Measurements from ENCODE around the gene CORO2B. TPM values are rescaled to one million over a fixed set of nuclear protein-coding genes. Genes with fewer than 3 reads are reported as not detected.

CORO2B gene
- total and polyA plus RNA-seq, 4 donors: 1.8 to 9.2 (median 5.0) TPM

DNA sequence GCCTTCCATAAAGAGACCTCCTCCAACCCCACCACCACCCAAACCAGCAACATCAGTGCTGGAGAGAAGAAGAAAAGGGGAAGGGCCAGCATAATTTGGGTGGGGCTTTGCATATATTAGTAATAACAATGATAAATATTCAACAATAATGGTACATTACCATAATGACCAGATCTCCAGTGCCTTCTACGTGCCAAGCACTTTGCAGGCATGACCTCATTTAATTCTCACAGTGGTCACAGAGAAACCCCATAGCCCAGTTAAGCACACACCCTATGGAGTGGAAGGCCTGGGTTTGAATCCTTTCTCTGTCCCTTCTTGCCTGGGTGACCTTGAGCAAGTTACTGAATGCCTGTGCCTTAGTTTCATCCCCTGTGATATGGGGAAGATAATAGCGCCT lies 49.2 kb downstream of the CORO2B start:
- H3K27me3 ChIP-seq (ENCODE audit: control insufficient read depth in 1 of 2, insufficient read depth in 2 of 2, low read length in 1 of 2): no peaks in the 10 kb centered on the region
- H3K36me3 ChIP-seq (ENCODE audit: control insufficient read depth in 1 of 2, insufficient read depth in 2 of 2, low read length in 1 of 2): no peaks in the 10 kb centered on the region
- no peak overlapping the region for H3K27ac ChIP-seq (ENCODE audit: low read depth in 1 of 2, low read length in 2 of 2)
- 97% methylated on average over 2 of the region's 2 CpGs for WGBS, 2 donors
- H3K4me1 ChIP-seq (ENCODE audit: control insufficient read depth in 1 of 2, insufficient read depth in 2 of 2, low read length in 2 of 2): no peaks in the 10 kb centered on the region
- DNase-seq: no peak
- no peak overlapping the region for H3K4me3 ChIP-seq (ENCODE audit: low read length in 2 of 2)
- intact Hi-C loops (cut with DNase I): no loop called here
- ATAC-seq (ENCODE audit: low FRiP score): no peak
- H3K9me3 ChIP-seq (ENCODE audit: control insufficient read depth, low read length): no peaks in the 10 kb centered on the region

- ATAC-seq (ENCODE audit: low FRiP score): no peak
- H3K4me3 ChIP-seq (ENCODE audit: low read length in 2 of 2): no peak overlapping the region
- H3K9me3 ChIP-seq (ENCODE audit: control insufficient read depth, low read length): no peaks in the 10 kb centered on the region
- no peaks in the 10 kb centered on the region for H3K36me3 ChIP-seq (ENCODE audit: control insufficient read depth in 1 of 2, insufficient read depth in 2 of 2, low read length in 1 of 2)
- intact Hi-C loops (cut with DNase I): no loop called here
- H3K27me3 ChIP-seq (ENCODE audit: control insufficient read depth in 1 of 2, insufficient read depth in 2 of 2, low read length in 1 of 2): no peaks in the 10 kb centered on the region
- H3K27ac ChIP-seq (ENCODE audit: low read depth in 1 of 2, low read length in 2 of 2): no peak overlapping the region
- DNase-seq: no peak
- no peaks in the 10 kb centered on the region for H3K4me1 ChIP-seq (ENCODE audit: control insufficient read depth in 1 of 2, insufficient read depth in 2 of 2, low read length in 2 of 2)
- WGBS, 2 donors: 76 to 78% methylated on average over 8 of the region's 8 CpGs
These were observed 50.9 kb downstream of the CORO2B start for GRCh38 chr15:68629519-68630210.

DNA sequence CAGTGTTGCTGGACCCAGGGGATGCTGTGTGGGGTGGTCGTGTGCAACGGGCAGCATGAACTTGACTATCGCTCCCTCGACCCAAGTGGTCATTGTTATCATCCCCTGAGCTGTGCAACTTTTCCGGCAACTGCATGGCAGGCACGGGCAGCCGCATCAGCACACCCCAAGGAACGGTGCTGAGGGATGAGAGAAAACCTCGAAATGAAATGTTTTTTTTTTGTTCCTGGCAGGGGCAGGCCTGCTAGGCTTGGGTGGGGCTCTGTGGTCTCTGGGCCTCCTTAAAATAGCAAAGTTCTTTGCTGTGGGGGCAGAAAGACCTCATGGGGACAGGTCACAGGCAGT lies 51.4 kb downstream of the CORO2B start:
- Histone ChIP-seq H3K27me3 (ENCODE audit: control insufficient read depth in 1 of 2, insufficient read depth in 2 of 2, low read length in 1 of 2) (no peaks in the 10 kb centered on the region), H3K4me1 (ENCODE audit: control insufficient read depth in 1 of 2, insufficient read depth in 2 of 2, low read length in 2 of 2) (no peaks in the 10 kb centered on the region), H3K9me3 (ENCODE audit: control insufficient read depth, low read length) (no peaks in the 10 kb centered on the region), H3K27ac (ENCODE audit: low read depth in 1 of 2, low read length in 2 of 2) (no peak overlapping the region), H3K4me3 (ENCODE audit: low read length in 2 of 2) (no peak overlapping the region), H3K36me3 (ENCODE audit: control insufficient read depth in 1 of 2, insufficient read depth in 2 of 2, low read length in 1 of 2) (no peaks in the 10 kb centered on the region)
- WGBS, 2 donors: 91% methylated on average over 9 of the region's 9 CpGs
- ATAC-seq (ENCODE audit: low FRiP score) (no peak), DNase-seq (no peak)
- intact Hi-C loops (cut with DNase I): no loop called here

DNA sequence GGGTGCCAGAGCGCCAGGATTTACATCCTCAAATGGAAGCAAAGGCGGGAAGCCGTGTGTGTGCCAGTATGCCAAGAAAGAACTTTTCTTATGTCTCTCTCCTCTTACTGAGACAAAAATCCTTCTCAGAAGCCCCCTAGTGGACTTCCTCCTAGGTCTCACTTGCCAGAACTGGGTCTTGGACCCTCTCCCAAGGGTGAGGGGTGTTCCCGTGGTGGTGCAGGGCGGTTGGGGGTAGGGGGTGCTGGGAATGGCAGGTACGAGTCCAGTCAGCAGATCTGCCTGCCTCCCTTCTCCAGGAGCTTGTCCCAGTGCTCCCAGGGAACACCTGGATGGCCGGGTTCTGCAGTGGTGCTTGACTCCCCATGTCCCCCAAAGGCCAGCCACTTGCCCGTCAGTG lies 52.0 kb downstream of the CORO2B start:
- Histone ChIP-seq H3K9me3 (ENCODE audit: control insufficient read depth, low read length) (no peaks in the 10 kb centered on the region), H3K4me3 (ENCODE audit: low read length in 2 of 2) (no peak overlapping the region), H3K4me1 (ENCODE audit: control insufficient read depth in 1 of 2, insufficient read depth in 2 of 2, low read length in 2 of 2) (no peaks in the 10 kb centered on the region), H3K36me3 (ENCODE audit: control insufficient read depth in 1 of 2, insufficient read depth in 2 of 2, low read length in 1 of 2) (no peaks in the 10 kb centered on the region), H3K27me3 (ENCODE audit: control insufficient read depth in 1 of 2, insufficient read depth in 2 of 2, low read length in 1 of 2) (no peaks in the 10 kb centered on the region), H3K27ac (ENCODE audit: low read depth in 1 of 2, low read length in 2 of 2) (no peak overlapping the region)
- DNase-seq: no peak
- no peak for ATAC-seq (ENCODE audit: low FRiP score)
- intact Hi-C loops (cut with DNase I): no loop called here
- WGBS, 2 donors: 91% methylated on average over 8 of the region's 8 CpGs

DNA sequence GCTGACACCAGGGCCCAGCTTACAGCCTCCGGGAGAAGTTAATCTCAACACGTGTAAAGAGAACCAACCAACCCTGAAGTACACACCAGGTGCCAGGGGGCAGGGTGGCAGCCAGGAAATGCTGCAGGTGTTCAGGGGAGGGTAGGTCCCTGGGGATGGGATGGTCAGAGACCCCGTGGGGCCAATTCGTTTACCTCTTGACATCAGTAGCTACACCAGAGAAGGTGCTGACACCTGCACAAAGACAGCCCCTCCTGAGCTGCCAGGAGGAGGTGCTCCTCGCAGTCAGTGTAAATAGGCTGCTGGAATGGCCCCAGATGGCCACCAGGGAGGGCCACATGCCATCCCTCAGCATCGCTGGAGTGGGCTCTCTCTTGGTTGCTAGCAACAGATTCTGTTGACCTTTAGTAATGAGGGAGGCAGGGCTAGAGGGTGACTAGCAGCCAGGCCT lies 52.8 kb downstream of the CORO2B start:
- no peak for ATAC-seq (ENCODE audit: low FRiP score)
- Histone ChIP-seq H3K9me3 (ENCODE audit: control insufficient read depth, low read length) (no peaks in the 10 kb centered on the region), H3K27ac (ENCODE audit: low read depth in 1 of 2, low read length in 2 of 2) (no peak overlapping the region), H3K27me3 (ENCODE audit: control insufficient read depth in 1 of 2, insufficient read depth in 2 of 2, low read length in 1 of 2) (no peaks in the 10 kb centered on the region), H3K4me1 (ENCODE audit: control insufficient read depth in 1 of 2, insufficient read depth in 2 of 2, low read length in 2 of 2) (no peaks in the 10 kb centered on the region), H3K4me3 (ENCODE audit: low read length in 2 of 2) (no peak overlapping the region), H3K36me3 (ENCODE audit: control insufficient read depth in 1 of 2, insufficient read depth in 2 of 2, low read length in 1 of 2) (no peaks in the 10 kb centered on the region)
- WGBS, 2 donors: 72 to 80% methylated on average over 6 of the region's 6 CpGs
- DNase-seq: no peak
- intact Hi-C loops (cut with DNase I): no loop called here

DNA sequence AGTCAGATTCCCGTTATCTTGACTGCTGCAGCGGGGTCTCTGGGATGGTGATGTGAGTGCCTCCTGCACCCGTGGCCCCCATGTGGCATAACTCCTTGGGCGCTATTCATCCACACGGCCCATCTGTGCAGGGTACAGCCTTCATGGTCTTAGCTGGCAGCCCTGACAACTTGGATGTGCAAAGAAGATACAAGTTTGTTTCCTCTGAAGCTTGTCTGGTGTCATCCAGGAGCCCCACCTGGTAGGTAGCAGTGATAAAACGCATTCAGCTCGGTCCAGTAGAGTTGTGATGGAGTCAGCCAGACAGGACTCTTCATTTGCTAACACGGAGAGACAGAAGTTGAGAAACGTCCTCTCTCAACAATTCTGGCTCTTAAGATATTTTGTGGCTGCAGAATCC lies 53.3 kb downstream of the CORO2B start:
- H3K27me3 ChIP-seq (ENCODE audit: control insufficient read depth in 1 of 2, insufficient read depth in 2 of 2, low read length in 1 of 2): no peaks in the 10 kb centered on the region
- ATAC-seq (ENCODE audit: low FRiP score) (no peak), DNase-seq (no peak)
- no peak overlapping the region for H3K27ac ChIP-seq (ENCODE audit: low read depth in 1 of 2, low read length in 2 of 2)
- H3K4me3 ChIP-seq (ENCODE audit: low read length in 2 of 2): no peak overlapping the region
- 91 to 92% methylated on average over 9 of the region's 9 CpGs for WGBS, 2 donors
- no peaks in the 10 kb centered on the region for H3K36me3 ChIP-seq (ENCODE audit: control insufficient read depth in 1 of 2, insufficient read depth in 2 of 2, low read length in 1 of 2)
- intact Hi-C loops (cut with DNase I): no loop called here
- H3K9me3 ChIP-seq (ENCODE audit: control insufficient read depth, low read length): no peaks in the 10 kb centered on the region
- no peaks in the 10 kb centered on the region for H3K4me1 ChIP-seq (ENCODE audit: control insufficient read depth in 1 of 2, insufficient read depth in 2 of 2, low read length in 2 of 2)

DNA sequence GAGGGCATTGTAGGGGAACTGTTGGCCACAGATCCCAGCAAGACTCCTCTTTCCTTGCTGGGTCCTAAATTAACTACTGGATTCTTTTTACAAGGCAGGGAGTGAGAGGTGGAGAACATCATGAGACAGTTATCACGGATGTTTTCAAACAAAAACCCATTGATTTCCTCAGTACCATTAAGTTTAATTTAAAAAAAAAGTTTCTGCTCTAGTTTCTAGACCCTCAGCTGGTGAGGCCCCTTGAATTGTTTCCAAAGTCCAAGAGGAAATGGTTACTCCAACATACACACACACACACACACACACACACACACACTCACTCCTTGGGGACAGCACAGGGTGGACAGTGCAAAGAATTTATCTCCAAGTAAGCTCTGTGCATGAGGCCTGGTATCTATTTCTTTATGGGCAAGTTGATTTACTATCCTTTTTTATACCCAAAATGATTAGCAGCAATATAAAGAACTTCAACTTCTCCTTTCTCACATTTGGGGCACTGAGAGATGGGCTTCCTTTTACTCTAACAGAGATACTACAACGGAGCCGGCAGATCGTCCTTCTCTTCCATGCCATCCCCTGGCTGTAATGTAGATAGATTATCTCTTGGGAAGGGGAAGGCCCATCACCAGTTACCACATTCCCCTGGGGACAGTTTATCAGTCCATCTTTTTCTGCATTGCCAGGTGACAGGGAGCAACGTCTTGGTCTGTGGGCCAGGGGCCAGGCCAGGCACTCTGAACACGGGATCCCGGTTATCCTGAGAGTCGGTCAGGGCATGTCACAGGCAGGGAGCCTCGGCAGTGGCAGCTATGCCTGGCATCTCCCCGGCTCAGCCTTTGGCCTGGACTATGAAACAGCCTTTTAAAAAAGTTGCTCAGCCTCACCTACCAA lies 54.7 kb downstream of the CORO2B start:
- no peak for DNase-seq
- H3K4me1 ChIP-seq (ENCODE audit: control insufficient read depth in 1 of 2, insufficient read depth in 2 of 2, low read length in 2 of 2): no peaks in the 10 kb centered on the region
- intact Hi-C loops (cut with DNase I): no loop called here

DNA sequence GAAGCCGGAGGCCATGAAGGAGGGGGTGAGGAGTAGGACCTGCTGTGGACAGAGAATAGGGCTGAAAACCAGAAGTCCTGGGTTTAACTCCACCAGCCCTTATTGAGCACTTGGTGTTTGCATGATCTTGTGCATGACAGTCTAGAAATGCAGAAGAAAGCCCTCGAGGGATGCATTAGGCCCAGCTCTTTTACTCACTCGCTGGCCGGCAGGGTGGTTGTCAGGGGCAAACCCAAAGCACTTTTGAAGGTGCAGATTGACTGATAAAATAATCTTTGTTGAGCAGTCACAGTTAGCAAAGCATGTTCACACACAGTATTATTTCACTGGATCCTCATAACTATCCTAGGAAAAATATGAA lies 55.3 kb downstream of the CORO2B start:
- intact Hi-C loops (cut with DNase I): no loop called here
- Histone ChIP-seq H3K4me1 (ENCODE audit: control insufficient read depth in 1 of 2, insufficient read depth in 2 of 2, low read length in 2 of 2) (no peaks in the 10 kb centered on the region), H3K9me3 (ENCODE audit: control insufficient read depth, low read length) (no peaks in the 10 kb centered on the region), H3K27ac (ENCODE audit: low read depth in 1 of 2, low read length in 2 of 2) (no peak overlapping the region), H3K4me3 (ENCODE audit: low read length in 2 of 2) (no peak overlapping the region), H3K27me3 (ENCODE audit: control insufficient read depth in 1 of 2, insufficient read depth in 2 of 2, low read length in 1 of 2) (no peaks in the 10 kb centered on the region), H3K36me3 (ENCODE audit: control insufficient read depth in 1 of 2, insufficient read depth in 2 of 2, low read length in 1 of 2) (no peaks in the 10 kb centered on the region)
- WGBS, 2 donors: 97% methylated on average over 4 of the region's 4 CpGs
- no peak for ATAC-seq (ENCODE audit: low FRiP score)
- DNase-seq: no peak

More for the DNA sequence above, 54.7 kb downstream of the CORO2B start:
- no peaks in the 10 kb centered on the region for H3K27me3 ChIP-seq (ENCODE audit: control insufficient read depth in 1 of 2, insufficient read depth in 2 of 2, low read length in 1 of 2)
- no peak overlapping the region for H3K27ac ChIP-seq (ENCODE audit: low read depth in 1 of 2, low read length in 2 of 2)
- no peaks in the 10 kb centered on the region for H3K36me3 ChIP-seq (ENCODE audit: control insufficient read depth in 1 of 2, insufficient read depth in 2 of 2, low read length in 1 of 2)
- H3K9me3 ChIP-seq (ENCODE audit: control insufficient read depth, low read length): no peaks in the 10 kb centered on the region
- ATAC-seq (ENCODE audit: low FRiP score): no peak
- WGBS, 2 donors: 65 to 77% methylated on average over 10 of the region's 10 CpGs
- no peak overlapping the region for H3K4me3 ChIP-seq (ENCODE audit: low read length in 2 of 2)

- intact Hi-C loops (cut with DNase I): no loop called here
- no peaks in the 10 kb centered on the region for H3K4me1 ChIP-seq (ENCODE audit: control insufficient read depth in 1 of 2, insufficient read depth in 2 of 2, low read length in 2 of 2)
- H3K4me3 ChIP-seq (ENCODE audit: low read length in 2 of 2): no peak overlapping the region
- H3K36me3 ChIP-seq (ENCODE audit: control insufficient read depth in 1 of 2, insufficient read depth in 2 of 2, low read length in 1 of 2): no peaks in the 10 kb centered on the region
- H3K27me3 ChIP-seq (ENCODE audit: control insufficient read depth in 1 of 2, insufficient read depth in 2 of 2, low read length in 1 of 2): no peaks in the 10 kb centered on the region
- no peak overlapping the region for H3K27ac ChIP-seq (ENCODE audit: low read depth in 1 of 2, low read length in 2 of 2)
- no peaks in the 10 kb centered on the region for H3K9me3 ChIP-seq (ENCODE audit: control insufficient read depth, low read length)
- ATAC-seq (ENCODE audit: low FRiP score): no peak
- no peak for DNase-seq
- 92 to 94% methylated on average over 6 of the region's 6 CpGs for WGBS, 2 donors
These were observed 55.7 kb downstream of the CORO2B start for GRCh38 chr15:68634531-68634930.
